Effector memory CD4-positive, alpha-beta T cell (primary cell): ENCODE results near the gene CENPH.
"Not testable (repeated sequence)": the region's sequence is repeated elsewhere in the genome, so short reads cannot be mapped to it uniquely, and the experiment has no call there.

Source experiments
- DNase-seq, 3 donors: peaks; one replicate each; pipeline ENCODE4 v3.0.0-alpha.2; 2020
- H3K27ac ChIP-seq: 2 replicates; pipeline ENCODE4 v1.7.0; 2013; ENCODE audit warnings: mild to moderate bottlenecking, low read length, moderate library complexity; ENCODE audit not compliant: insufficient read depth, poor library complexity, severe bottlenecking
- H3K27me3 ChIP-seq: replicated peaks from 2 replicates; pipeline ENCODE4 v1.7.0; 2013; ENCODE audit warnings: mild to moderate bottlenecking, low read length; ENCODE audit not compliant: insufficient read depth, control insufficient read depth, poor library complexity, severe bottlenecking
- H3K36me3 ChIP-seq: 2 replicates; pipeline ENCODE4 v1.7.0; 2013; ENCODE audit warnings: mild to moderate bottlenecking, low read length, moderate library complexity; ENCODE audit not compliant: control insufficient read depth, insufficient read depth
- H3K4me1 ChIP-seq: 2 replicates; pipeline ENCODE4 v1.7.0; 2013; ENCODE audit warnings: low read length, mild to moderate bottlenecking; ENCODE audit not compliant: control insufficient read depth, insufficient read depth, poor library complexity, severe bottlenecking
- H3K4me3 ChIP-seq: 2 replicates; pipeline ENCODE4 v1.7.0; 2013; ENCODE audit warnings: low read length, low read depth, mild to moderate bottlenecking; ENCODE audit not compliant: insufficient read depth, poor library complexity, severe bottlenecking
- H3K9me3 ChIP-seq: 2 replicates; pipeline ENCODE4 v1.7.0; 2013; ENCODE audit warnings: mild to moderate bottlenecking, low read length, moderate library complexity; ENCODE audit not compliant: control insufficient read depth

CENPH gene

DNA sequence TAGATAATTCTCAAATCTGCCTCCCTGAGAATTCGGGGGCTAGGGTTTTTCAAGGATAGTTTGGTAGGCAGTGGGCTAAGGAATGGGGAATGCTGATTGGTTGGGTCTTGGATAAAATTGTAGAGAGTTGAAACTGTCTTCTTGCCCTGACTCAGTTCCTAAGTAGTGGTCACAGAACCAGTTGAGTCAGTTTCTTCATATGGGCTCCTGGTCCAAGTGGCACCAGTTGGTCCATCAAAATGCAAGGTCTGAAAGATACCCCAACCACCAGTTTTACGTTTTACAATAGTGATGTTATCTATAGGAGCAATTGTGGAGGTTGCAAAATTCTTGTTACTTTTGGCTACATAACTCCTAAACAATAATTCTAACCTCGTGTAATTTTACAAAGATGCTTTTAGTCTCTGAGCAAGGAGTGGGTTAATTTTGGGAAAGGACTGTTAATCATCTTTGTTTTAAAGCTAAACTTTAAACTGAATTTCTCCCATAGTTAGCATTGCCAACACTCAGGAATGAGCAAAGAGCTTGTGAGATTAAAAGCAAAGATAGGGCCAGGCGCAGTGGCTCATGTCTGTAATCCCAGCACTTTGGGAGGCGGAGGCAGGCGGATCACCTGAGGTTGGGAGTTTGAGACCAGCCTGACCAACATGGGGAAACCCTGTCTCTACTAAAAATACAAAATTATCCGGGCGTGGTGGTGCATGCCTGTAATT is 53.0 kb downstream of the CENPH start:
- H3K27ac ChIP-seq = no peak overlapping the region

GRCh38 chr5:69245031-69245430 is 55.6 kb downstream of the CENPH start:
- no peaks in the 10 kb centered on the region for H3K9me3 ChIP-seq
- no peaks in the 10 kb centered on the region for H3K27me3 ChIP-seq
- H3K27ac ChIP-seq = no peak overlapping the region
- H3K4me1 ChIP-seq = no peaks in the 10 kb centered on the region
- no peak for DNase-seq
- H3K36me3 ChIP-seq = no peaks in the 10 kb centered on the region
- H3K4me3 ChIP-seq = no peak overlapping the region

More for the DNA sequence above, 53.0 kb downstream of the CENPH start:
- DNase-seq = no peak
- no peaks in the 10 kb centered on the region for H3K36me3 ChIP-seq
- H3K27me3 ChIP-seq = no peaks in the 10 kb centered on the region
- no peak overlapping the region for H3K4me3 ChIP-seq
- no peaks in the 10 kb centered on the region for H3K9me3 ChIP-seq
- H3K4me1 ChIP-seq = no peaks in the 10 kb centered on the region

GRCh38 chr5:69248019-69248418 is 58.6 kb downstream of the CENPH start:
- no peaks in the 10 kb centered on the region for H3K4me1 ChIP-seq
- H3K27me3 ChIP-seq = no peaks in the 10 kb centered on the region
- H3K27ac ChIP-seq = no peak overlapping the region
- no peak overlapping the region for H3K4me3 ChIP-seq
- no peaks in the 10 kb centered on the region for H3K36me3 ChIP-seq
- H3K9me3 ChIP-seq = no peaks in the 10 kb centered on the region
- DNase-seq = no peak

- Histone ChIP-seq H3K9me3 (no peaks in the 10 kb centered on the region), H3K4me1 (no peaks in the 10 kb centered on the region), H3K36me3 (peaks cover 6% of the 10 kb centered on the region), H3K4me3 (no peak overlapping the region), H3K27ac (no peak overlapping the region), H3K27me3 (no peaks in the 10 kb centered on the region)
- no peak for DNase-seq
Measured at GRCh38 chr5:69250593-69250992, 61.2 kb downstream of the CENPH start.

- DNase-seq = no peak
- Histone ChIP-seq H3K27ac (no peak overlapping the region), H3K4me3 (no peak overlapping the region), H3K9me3 (no peaks in the 10 kb centered on the region), H3K36me3 (peaks cover 12% of the 10 kb centered on the region), H3K4me1 (no peaks in the 10 kb centered on the region), H3K27me3 (no peaks in the 10 kb centered on the region)
Measured at GRCh38 chr5:69252437-69252836, 63.1 kb downstream of the CENPH start.

DNA sequence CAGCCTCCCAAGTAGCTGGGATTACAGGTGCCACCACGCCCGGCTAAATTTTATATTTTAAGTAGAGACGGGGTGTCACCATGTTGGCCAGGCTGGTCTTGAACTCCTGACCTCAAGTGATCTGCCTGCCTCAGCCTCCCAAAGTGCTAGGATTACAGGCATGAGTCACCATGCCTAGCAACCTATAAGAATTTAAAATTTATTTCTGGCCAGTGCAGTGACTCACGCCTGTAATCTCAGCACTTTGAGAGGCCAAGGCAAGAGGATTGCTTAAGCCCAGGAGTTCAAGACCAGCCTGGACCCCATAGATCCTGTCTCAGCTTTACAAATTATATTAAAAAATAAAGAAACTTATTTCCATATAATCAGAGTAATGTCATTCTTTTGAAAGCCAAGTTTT is 66.6 kb downstream of the CENPH start:
- DNase-seq, H3K27ac ChIP-seq, H3K4me1 ChIP-seq, H3K9me3 ChIP-seq, H3K27me3 ChIP-seq, H3K4me3 ChIP-seq: not testable (repeated sequence)
- H3K36me3 ChIP-seq = peaks cover 24% of the 10 kb centered on the region

DNA sequence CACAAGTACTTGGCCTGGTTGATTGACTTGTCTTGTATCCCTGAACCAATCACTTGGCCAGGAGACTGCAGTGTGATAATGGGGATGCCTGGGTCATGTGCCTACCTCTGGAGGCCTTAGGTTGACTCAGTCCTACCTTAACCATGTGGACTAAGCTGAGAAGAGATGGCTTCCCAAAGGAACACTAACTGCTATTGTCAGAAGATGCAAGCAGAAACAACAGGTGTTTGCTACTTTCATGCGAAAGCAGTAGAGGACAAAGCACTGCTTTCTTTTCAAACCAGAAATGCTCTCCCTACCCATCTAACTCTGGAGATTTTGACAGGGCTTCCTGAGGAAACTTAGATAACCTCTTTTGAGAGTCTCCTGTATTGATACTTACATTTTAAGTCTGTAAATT is 68.2 kb downstream of the CENPH start:
- H3K36me3 ChIP-seq = peaks cover 29% of the 10 kb centered on the region
- no peaks in the 10 kb centered on the region for H3K4me1 ChIP-seq
- no peak overlapping the region for H3K27ac ChIP-seq
- no peaks in the 10 kb centered on the region for H3K27me3 ChIP-seq
- DNase-seq = no peak
- no peak overlapping the region for H3K4me3 ChIP-seq
- H3K9me3 ChIP-seq = no peaks in the 10 kb centered on the region
